Lung (tissue), 12 donors: ENCODE data around the gene TMEM108. TPM values are rescaled to one million over a fixed set of nuclear protein-coding genes. Genes with fewer than 3 reads are reported as not detected.

Source experiments
- ATAC-seq: fragments of 200-7000 bp; cut with Tn5 transposase; one replicate; pipeline ENCODE4 v1.9.1; 2020; ENCODE audit warnings: moderate number of reproducible peaks; ENCODE audit not compliant: insufficient read depth, low FRiP score
- DNase-seq, 3 donors: peaks; one replicate each; pipeline ENCODE4 v3.0.0-alpha.2; 2013 to 2017
- H3K27ac ChIP-seq, 2 donors: one replicate each; pipeline ENCODE4 v1.5.1; 2013; ENCODE audit warnings: mild to moderate bottlenecking in 2 of 2, moderate library complexity in 2 of 2, control low read depth in 1 of 2, inconsistent platforms in 1 of 2, low read depth in 1 of 2, low read length in 1 of 2
- H3K27me3 ChIP-seq, 3 donors: one replicate each; pipeline ENCODE4 v1.5.1; 2013; ENCODE audit warnings: low read length in 2 of 3; ENCODE audit not compliant: control insufficient read depth in 3 of 3, insufficient read depth in 3 of 3
- H3K36me3 ChIP-seq, 4 donors: one replicate each; pipeline ENCODE4 v1.5.1; 2013; ENCODE audit warnings: low read length in 4 of 4, mild to moderate bottlenecking in 1 of 4, moderate library complexity in 1 of 4; ENCODE audit not compliant: control insufficient read depth in 4 of 4, insufficient read depth in 4 of 4
- H3K4me1 ChIP-seq, 5 donors: one replicate each; pipeline ENCODE4 v1.5.1; 2013; ENCODE audit warnings: low read length in 5 of 5, mild to moderate bottlenecking in 2 of 5, moderate library complexity in 1 of 5; ENCODE audit not compliant: control insufficient read depth in 5 of 5, insufficient read depth in 5 of 5
- H3K4me3 ChIP-seq: one replicate; pipeline ENCODE4 v1.5.1; 2013; ENCODE audit warnings: mild to moderate bottlenecking, control low read depth, moderate library complexity
- H3K9ac ChIP-seq, 2 donors: one replicate each; pipeline ENCODE4 v1.5.1; 2013; ENCODE audit warnings: low read length in 2 of 2, control low read depth in 1 of 2; ENCODE audit not compliant: insufficient read depth in 1 of 2
- H3K9me3 ChIP-seq, 4 donors: one replicate each; pipeline ENCODE4 v1.5.1; 2013; ENCODE audit warnings: low read length in 3 of 4, mild to moderate bottlenecking in 1 of 4, moderate library complexity in 1 of 4; ENCODE audit not compliant: control insufficient read depth in 4 of 4, insufficient read depth in 3 of 4
- CTCF ChIP-seq: IDR thresholded peaks from 2 replicates; pipeline ENCODE4 v1.5.1; 2012; ENCODE audit warnings: mild to moderate bottlenecking; ENCODE audit errors: control extremely low read depth, extremely low read depth
- WGBS, 2 donors: extraction: QIAGEN DNeasy Blood & Tissue Kit; methylation state at CpG; one replicate each; pipeline ENCODE4 v1.1.7; 2013; 5-methylcytosine and 5-hydroxymethylcytosine counted together
- polyA plus RNA-seq, 2 donors: library from polyadenylated mRNA; stranded (reverse); fragments of 200-250 nt; gene quantifications; one replicate each; pipeline ENCODE4 v1.2.1, GENCODE V29; 2013
- total RNA-seq, 2 donors: library from RNA; depleted of rRNA in 1 of 2; stranded (reverse); fragments of >200 nt in 1 of 2; gene quantifications; one replicate each; pipeline ENCODE4 v1.2.1, GENCODE V29; 2014 to 2021
- donor health status: control.
- donor health status: control.
- donor health status: Bipolar disorder and iron deficiency.
- donor health status: healthy.
- donor health status: DM: yes; HTN: yes; CAD: no.

Gene TMEM108
- total and polyA plus RNA-seq, 4 donors: 3.0 to 16.9 (median 7.6) TPM

GRCh38 chr3:133074977-133075376 lies 36.8 kb downstream of the TMEM108 start:
- 89 to 91% methylated on average over 4 of the region's 4 CpGs for WGBS, 2 donors
- DNase-seq: peak in 1 of 3 donors; percentile 29
- Histone ChIP-seq H3K9me3 (peaks cover 0 to 2% (median 0%) of the 10 kb centered on the region in 4 donors), H3K36me3 (peaks cover 0 to 5% (median 2%) of the 10 kb centered on the region in 4 donors), H3K27me3 (no peaks in the 10 kb centered on the region), H3K4me3 (no peak overlapping the region), H3K27ac (no peak overlapping the region), H3K9ac (no peak overlapping the region), H3K4me1 (no peaks in the 10 kb centered on the region)
- ATAC-seq: no peak
- no peak for TF ChIP-seq CTCF

DNA sequence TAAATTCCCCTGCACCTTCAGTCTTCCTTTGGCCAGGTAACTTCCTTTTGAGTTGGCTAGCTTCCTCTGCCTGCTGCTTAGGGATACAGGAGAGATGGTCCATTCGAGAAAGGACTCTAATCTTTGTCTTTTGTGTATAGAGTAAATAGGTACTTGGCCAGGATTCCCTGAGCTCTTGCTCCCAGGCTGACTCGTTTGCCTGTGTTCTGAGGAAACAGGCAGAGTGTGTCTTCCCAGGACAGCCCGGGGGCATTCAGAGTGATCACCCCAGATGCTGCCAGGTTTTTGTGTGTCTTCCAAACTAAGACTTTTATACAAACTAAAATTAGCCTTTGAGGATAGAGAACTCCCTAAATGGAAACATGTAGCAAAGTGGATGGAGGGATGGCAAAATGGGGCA lies 39.5 kb downstream of the TMEM108 start:
- TF ChIP-seq CTCF: no peak
- ATAC-seq (no peak), DNase-seq (no peak)
- H3K4me1 ChIP-seq: no peaks in the 10 kb centered on the region
- no peak overlapping the region for H3K4me3 ChIP-seq
- H3K27ac ChIP-seq: no peak overlapping the region
- WGBS, 2 donors: 67 to 70% methylated on average over 3 of the region's 3 CpGs
- H3K27me3 ChIP-seq: no peaks in the 10 kb centered on the region
- no peak overlapping the region for H3K9ac ChIP-seq
- peaks cover 0 to 2% (median 0%) of the 10 kb centered on the region in 4 donors for H3K9me3 ChIP-seq
- H3K36me3 ChIP-seq: peaks cover 0 to 14% (median 2%) of the 10 kb centered on the region in 4 donors

GRCh38 chr3:133079621-133080020 lies 41.4 kb downstream of the TMEM108 start:
- Histone ChIP-seq H3K27ac (no peak overlapping the region), H3K27me3 (no peaks in the 10 kb centered on the region), H3K36me3 (peaks cover 0 to 14% (median 2%) of the 10 kb centered on the region in 4 donors), H3K9me3 (peaks cover 0 to 2% (median 0%) of the 10 kb centered on the region in 4 donors), H3K4me3 (no peak overlapping the region), H3K4me1 (no peaks in the 10 kb centered on the region), H3K9ac (no peak overlapping the region)
- DNase-seq: no peak
- WGBS, 2 donors: 93 to 95% methylated on average over 3 of the region's 3 CpGs
- no peak for ATAC-seq
- TF ChIP-seq CTCF: no peak

- ATAC-seq (no peak), DNase-seq (no peak)
- no peak overlapping the region for H3K4me3 ChIP-seq
- H3K27me3 ChIP-seq: no peaks in the 10 kb centered on the region
- peaks cover 0 to 2% (median 0%) of the 10 kb centered on the region in 4 donors for H3K9me3 ChIP-seq
- no peak overlapping the region for H3K27ac ChIP-seq
- H3K9ac ChIP-seq: no peak overlapping the region
- TF ChIP-seq CTCF: no peak
- WGBS, 2 donors: 86% methylated on average over 7 of the region's 7 CpGs
- no peaks in the 10 kb centered on the region for H3K4me1 ChIP-seq
- H3K36me3 ChIP-seq: peaks cover 0 to 14% (median 2%) of the 10 kb centered on the region in 4 donors
Measured at GRCh38 chr3:133081016-133081415, 42.8 kb downstream of the TMEM108 start.
